ENCODE results near the gene GPRC6A.

GPRC6A gene

GRCh38 chr6:116764961-116765841 is 63.7 kb downstream of the GPRC6A start, which contains the start of gene FAM162B:
FAM162B (minus strand) TSS chr6:116765719; CDS start chr6:116765576, 143 bp downstream.
- no peaks in the 10 kb centered on the region for H3F3A ChIP-seq (ENCODE audit: insufficient read depth, low read length)
- no peaks in the 10 kb centered on the region for H3K9me2 ChIP-seq (ENCODE audit: low read depth, low read length)
- no peak within 1 kb of the TSS for H3K27ac ChIP-seq (ENCODE audit: low read depth, low read length, poor library complexity, severe bottlenecking)
- H3K9ac ChIP-seq (ENCODE audit: low read length): no peak within 1 kb of the TSS
- H4K20me1 ChIP-seq (ENCODE audit: insufficient read depth, low read length): no peaks in the 10 kb centered on the region
- no peaks in the 10 kb centered on the region for H3K79me2 ChIP-seq (ENCODE audit: insufficient read depth, low read length)
- no peaks in the 10 kb centered on the region for H3K36me3 ChIP-seq (ENCODE audit: insufficient read depth, low read length)
- no peaks in the 10 kb centered on the region for H3K27me3 ChIP-seq (ENCODE audit: insufficient read depth, low read length)
- H2AFZ ChIP-seq (ENCODE audit: low read length): no peak within 1 kb of the TSS
- no peak within 1 kb of the TSS for H3K4me3 ChIP-seq (ENCODE audit: low read depth, low read length, poor library complexity, severe bottlenecking)
- TF ChIP-seq, protein P1, sequence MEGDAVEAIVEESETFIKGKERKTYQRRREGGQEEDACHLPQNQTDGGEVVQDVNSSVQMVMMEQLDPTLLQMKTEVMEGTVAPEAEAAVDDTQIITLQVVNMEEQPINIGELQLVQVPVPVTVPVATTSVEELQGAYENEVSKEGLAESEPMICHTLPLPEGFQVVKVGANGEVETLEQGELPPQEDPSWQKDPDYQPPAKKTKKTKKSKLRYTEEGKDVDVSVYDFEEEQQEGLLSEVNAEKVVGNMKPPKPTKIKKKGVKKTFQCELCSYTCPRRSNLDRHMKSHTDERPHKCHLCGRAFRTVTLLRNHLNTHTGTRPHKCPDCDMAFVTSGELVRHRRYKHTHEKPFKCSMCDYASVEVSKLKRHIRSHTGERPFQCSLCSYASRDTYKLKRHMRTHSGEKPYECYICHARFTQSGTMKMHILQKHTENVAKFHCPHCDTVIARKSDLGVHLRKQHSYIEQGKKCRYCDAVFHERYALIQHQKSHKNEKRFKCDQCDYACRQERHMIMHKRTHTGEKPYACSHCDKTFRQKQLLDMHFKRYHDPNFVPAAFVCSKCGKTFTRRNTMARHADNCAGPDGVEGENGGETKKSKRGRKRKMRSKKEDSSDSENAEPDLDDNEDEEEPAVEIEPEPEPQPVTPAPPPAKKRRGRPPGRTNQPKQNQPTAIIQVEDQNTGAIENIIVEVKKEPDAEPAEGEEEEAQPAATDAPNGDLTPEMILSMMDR (IDR thresholded peaks at IDR 0.05; ENCODE audit: low read length): no peak
- TF ChIP-seq EZH2 (IDR thresholded peaks at IDR 0.05; ENCODE audit: borderline replicate concordance, low read length): no peak
- H3K4me1 ChIP-seq (ENCODE audit: insufficient read depth, low read length, severe bottlenecking): no peaks in the 10 kb centered on the region
- H3K9me3 ChIP-seq (ENCODE audit: low read length): no peaks in the 10 kb centered on the region
- H3K4me2 ChIP-seq (ENCODE audit: low read length): no peak within 1 kb of the TSS

- Histone ChIP-seq H2AFZ (ENCODE audit: low read length) (no peak overlapping the region), H4K20me1 (ENCODE audit: insufficient read depth, low read length) (no peaks in the 10 kb centered on the region), H3K36me3 (ENCODE audit: insufficient read depth, low read length) (no peaks in the 10 kb centered on the region), H3K4me1 (ENCODE audit: insufficient read depth, low read length, severe bottlenecking) (no peaks in the 10 kb centered on the region), H3K27me3 (ENCODE audit: insufficient read depth, low read length) (no peaks in the 10 kb centered on the region), H3K4me3 (ENCODE audit: low read depth, low read length, poor library complexity, severe bottlenecking) (no peak overlapping the region), H3K79me2 (ENCODE audit: insufficient read depth, low read length) (no peaks in the 10 kb centered on the region), H3K4me2 (ENCODE audit: low read length) (no peak overlapping the region), H3F3A (ENCODE audit: insufficient read depth, low read length) (no peaks in the 10 kb centered on the region), H3K9me2 (ENCODE audit: low read depth, low read length) (no peaks in the 10 kb centered on the region), H3K27ac (ENCODE audit: low read depth, low read length, poor library complexity, severe bottlenecking) (no peak overlapping the region), H3K9ac (ENCODE audit: low read length) (no peak overlapping the region), H3K9me3 (ENCODE audit: low read length) (no peaks in the 10 kb centered on the region)
- no peak for TF ChIP-seq EZH2 (IDR thresholded peaks at IDR 0.05; ENCODE audit: borderline replicate concordance, low read length)
- TF ChIP-seq, protein P1 (IDR thresholded peaks at IDR 0.05; ENCODE audit: low read length): no peak
Measured at GRCh38 chr6:116764629-116764960, 64.3 kb downstream of the GPRC6A start.

DNA sequence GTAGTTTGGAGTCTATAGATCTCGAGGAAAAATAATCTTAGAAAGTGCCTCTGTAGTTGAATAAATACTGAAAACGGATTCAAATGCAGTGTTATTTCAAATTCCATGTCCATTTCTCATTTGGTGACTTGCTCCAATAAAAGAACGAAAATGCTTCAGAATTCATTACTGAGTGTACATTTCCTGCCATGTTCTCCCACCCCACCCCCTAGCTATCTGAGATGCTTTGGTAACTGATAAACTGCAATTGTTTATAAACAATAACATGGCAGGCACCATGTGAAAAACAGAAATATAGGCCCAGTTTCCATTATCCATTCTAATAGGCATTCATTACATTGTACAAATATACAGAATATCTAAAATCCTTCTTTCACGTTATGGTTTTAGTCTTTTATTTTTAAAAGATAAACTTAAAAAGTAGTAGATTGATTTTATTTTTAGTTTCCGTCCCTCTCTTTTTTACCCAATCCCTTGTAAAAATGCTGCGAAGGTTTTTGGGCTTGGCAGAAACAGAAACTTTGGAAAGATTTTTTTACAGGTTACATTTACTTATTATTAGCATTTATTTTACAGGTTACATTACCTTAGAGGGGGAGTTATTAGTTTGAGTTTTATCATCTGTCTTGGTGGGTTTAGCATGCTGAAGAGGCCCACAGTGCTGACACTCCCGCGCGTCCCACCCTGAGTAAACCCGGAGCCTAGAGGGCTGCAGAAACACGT is 64.8 kb downstream of the GPRC6A start:
- Histone ChIP-seq H3K9me3 (ENCODE audit: low read length) (no peaks in the 10 kb centered on the region), H3K27me3 (ENCODE audit: insufficient read depth, low read length) (no peaks in the 10 kb centered on the region), H2AFZ (ENCODE audit: low read length) (no peak overlapping the region), H4K20me1 (ENCODE audit: insufficient read depth, low read length) (no peaks in the 10 kb centered on the region), H3K9ac (ENCODE audit: low read length) (no peak overlapping the region), H3K4me1 (ENCODE audit: insufficient read depth, low read length, severe bottlenecking) (no peaks in the 10 kb centered on the region), H3K9me2 (ENCODE audit: low read depth, low read length) (no peaks in the 10 kb centered on the region), H3K36me3 (ENCODE audit: insufficient read depth, low read length) (no peaks in the 10 kb centered on the region), H3K4me3 (ENCODE audit: low read depth, low read length, poor library complexity, severe bottlenecking) (no peak overlapping the region), H3K79me2 (ENCODE audit: insufficient read depth, low read length) (no peaks in the 10 kb centered on the region), H3K4me2 (ENCODE audit: low read length) (no peak overlapping the region), H3F3A (ENCODE audit: insufficient read depth, low read length) (no peaks in the 10 kb centered on the region), H3K27ac (ENCODE audit: low read depth, low read length, poor library complexity, severe bottlenecking) (no peak overlapping the region)
- TF ChIP-seq EZH2 (IDR thresholded peaks at IDR 0.05; ENCODE audit: borderline replicate concordance, low read length): no peak
- TF ChIP-seq, protein P1 (IDR thresholded peaks at IDR 0.05; ENCODE audit: low read length): no peak
